Ovary (tissue), 9 donors: ENCODE measurements around the gene RNF40. TPM values are rescaled to one million over a fixed set of nuclear protein-coding genes. Genes with fewer than 3 reads are reported as not detected.

Experiments used
- DNase-seq, 5 donors: peaks; one replicate each; pipeline ENCODE4 v3.0.0-alpha.2; 2019 to 2020
- H3K27ac ChIP-seq, 2 donors: fragments of 200-600 bp; one replicate each; pipeline versions ENCODE4 v1.5.1 to v1.8.0; 2019 to 2022
- H3K27me3 ChIP-seq: fragments of 200-600 bp; one replicate; pipeline ENCODE4 v1.8.0; 2022
- H3K36me3 ChIP-seq: fragments of 200-600 bp; sonication (generic); one replicate; pipeline ENCODE4 v1.5.1; 2019
- H3K4me1 ChIP-seq: one replicate; pipeline ENCODE4 v1.8.1; 2013; ENCODE audit warnings: mild to moderate bottlenecking, moderate library complexity; ENCODE audit not compliant: insufficient read depth
- H3K4me3 ChIP-seq: fragments of 200-600 bp; sonication (generic); one replicate; pipeline ENCODE4 v1.5.1; 2017
- H3K9me3 ChIP-seq, 2 donors: fragments of 200-600 bp in 1 of 2; sonication (generic) in 1 of 2; one replicate each; pipeline versions ENCODE4 v1.5.1 to v1.8.1; 2013 to 2019; ENCODE audit warnings: mild to moderate bottlenecking in 1 of 2, moderate library complexity in 1 of 2
- CTCF ChIP-seq, 3 donors: fragments of 450-650 bp in 2 of 3; fragments of 200-600 bp in 1 of 3; IDR thresholded peaks; one replicate each; pipeline versions ENCODE4 v1.5.1 to v1.8.0; 2016 to 2022; ENCODE audit warnings: antibody characterized with exemption in 3 of 3, mild to moderate bottlenecking in 1 of 3
- EP300 ChIP-seq: sonication (generic); formaldehyde crosslinking; IDR thresholded peaks from one replicate; pipeline ENCODE4 v1.6.1; 2017; ENCODE audit warnings: antibody characterized with exemption
- POLR2A ChIP-seq: fragments of 450-650 bp; IDR thresholded peaks from one replicate; pipeline ENCODE4 v1.6.1; 2017; ENCODE audit warnings: antibody characterized with exemption, mild to moderate bottlenecking, moderate library complexity
- WGBS, 3 donors: extraction: QIAGEN DNeasy Blood & Tissue Kit in 1 of 3; methylation state at CpG; one replicate each; pipeline versions ENCODE4 v1.1.5 to v1.1.7; 2013 to 2017; 5-methylcytosine and 5-hydroxymethylcytosine counted together
- intact Hi-C, 4 donors: fragments of 100-400 bp; cut with DNase I; formaldehyde crosslinking; loops; one replicate each; pipeline versions ENCODE4 v1.11.0 to v1.15.1; 2022 to 2023
- polyA plus RNA-seq, 2 donors: library from polyadenylated mRNA; stranded (reverse); fragments of 200-250 nt in 1 of 2; fragments of 350-450 nt in 1 of 2; fragmentation: Illumina TruSeq in 1 of 2; extraction: RNeasy Lipid Tissue Mini Kit (QIAGEN cat#74804) in 1 of 2; gene quantifications; one replicate each; pipeline ENCODE4 v1.2.3, GENCODE V29; 2013 to 2014
- total RNA-seq, 7 donors: library from RNA; depleted of rRNA in 2 of 7; stranded (reverse); fragments of >200 nt in 2 of 7; fragmentation: NEBNext Ultra II Directional in 3 of 7; extraction: Animal tissue kit (Norgen Biotek cat#: 25700) in 3 of 7; gene quantifications; one replicate each; pipeline versions ENCODE4 v1.1.0 to v1.2.4, GENCODE V29; 2016 to 2023
- donor health status: DM: no; HTN: no; CAD: no; lungs with moderate emphysema.
- donor health status: DM: no; HTN: no; CAD: no.
- donor health status: Bipolar disorder and iron deficiency.
- donor health status: DM: yes; HTN: yes; CAD: no.
- donor health status: DM: no; HTN: no; CAD: no.
- donor health status: DM: yes; HTN: yes; CAD: no.

Gene RNF40
- total and polyA plus RNA-seq, 9 donors, result 67.2 to 143 (median 94.3) TPM

- no peaks in the 10 kb centered on the region for H3K36me3 ChIP-seq
- H3K27ac ChIP-seq, result peak overlapping the region in 1 of 2 donors; percentile 87
- TF ChIP-seq POLR2A (no peak), EP300 (no peak), CTCF (IDR thresholded peaks at IDR 0.05) (no peak)
- H3K9me3 ChIP-seq, result no peaks in the 10 kb centered on the region
- H3K4me1 ChIP-seq, result peaks cover 7% of the 10 kb centered on the region
- H3K27me3 ChIP-seq, result no peaks in the 10 kb centered on the region
- intact Hi-C loops, result loop anchor here in 1 of 4 donors (2.0 to 10.0 kb wide), 2 partner anchors 17 to 63 kb away; no protein-coding TSS in a partner anchor
- 37 to 42% (median 38%) methylated on average over 11 of the region's 11 CpGs for WGBS, 3 donors
- no peak for DNase-seq
- H3K4me3 ChIP-seq, result peak overlapping the region; percentile 91
These were observed 25.7 kb downstream of the RNF40 start for GRCh38 chr16:30787613-30788378.

DNA sequence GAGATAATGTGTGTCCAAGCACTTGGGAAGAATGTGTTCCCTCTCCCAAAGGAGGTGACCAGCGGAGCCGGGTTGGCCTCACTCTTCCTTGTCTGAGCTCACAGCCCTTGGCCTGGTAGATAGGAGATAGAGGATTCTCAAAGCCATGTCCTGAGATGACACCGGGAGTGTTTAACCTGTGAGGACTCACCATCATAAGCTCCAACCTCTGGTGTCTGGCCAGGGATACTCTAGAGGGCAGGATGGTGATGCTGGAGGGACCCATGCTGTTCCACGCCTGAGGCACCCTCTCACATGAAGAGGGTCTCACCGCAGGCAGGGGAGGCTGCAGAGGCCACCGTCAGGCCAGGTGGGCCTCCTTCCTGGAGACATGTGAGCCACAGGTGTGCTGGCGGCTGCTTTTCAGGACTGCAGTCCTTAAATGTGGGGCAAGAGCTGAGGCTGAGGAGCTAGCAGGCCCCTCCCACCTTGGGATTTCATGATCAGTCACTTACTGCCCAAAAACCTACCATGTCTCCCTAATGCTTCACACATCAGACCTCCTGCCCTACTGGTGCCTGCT is 31.5 kb downstream of the RNF40 start:
- TF ChIP-seq POLR2A, result no peak
- TF ChIP-seq EP300, result no peak
- TF ChIP-seq CTCF (IDR thresholded peaks at IDR 0.05), result no peak
- WGBS, 3 donors, result 86 to 92% (median 89%) methylated on average over 7 of the region's 7 CpGs

DNA sequence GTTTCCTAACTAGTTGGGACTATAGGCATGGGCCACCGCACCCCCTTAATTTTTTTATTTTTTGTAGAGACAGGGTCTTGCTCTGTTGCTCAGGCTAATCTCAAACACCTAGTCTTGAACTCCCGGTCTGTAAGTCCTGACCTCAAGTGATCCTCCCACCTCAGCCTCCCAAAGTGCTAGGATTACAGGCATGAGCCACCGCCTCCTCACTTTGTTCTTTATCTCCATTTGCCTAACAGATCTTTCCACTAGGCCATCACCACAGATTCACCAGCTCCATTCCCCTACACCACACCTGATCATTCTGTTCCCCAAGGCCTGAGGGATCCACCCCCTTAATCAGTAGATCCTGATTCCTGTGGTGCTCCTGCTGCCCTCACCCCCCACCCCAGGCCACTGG is 32.5 kb downstream of the RNF40 start:
- Histone ChIP-seq H3K36me3 (no peaks in the 10 kb centered on the region), H3K4me3 (no peak overlapping the region), H3K4me1 (no peaks in the 10 kb centered on the region), H3K9me3 (no peaks in the 10 kb centered on the region), H3K27me3 (no peaks in the 10 kb centered on the region), H3K27ac (no peak overlapping the region)
- WGBS, 3 donors, result 92 to 95% (median 94%) methylated on average over 3 of the region's 3 CpGs
- intact Hi-C loops, result no loop called here
- no peak for TF ChIP-seq POLR2A
- TF ChIP-seq EP300, result no peak
- TF ChIP-seq CTCF (IDR thresholded peaks at IDR 0.05), result no peak
- DNase-seq, result no peak

More for the DNA sequence above, 31.5 kb downstream of the RNF40 start:
- DNase-seq, result no peak
- no peak overlapping the region for H3K4me3 ChIP-seq
- no peaks in the 10 kb centered on the region for H3K4me1 ChIP-seq
- no peaks in the 10 kb centered on the region for H3K9me3 ChIP-seq
- intact Hi-C loops, result no loop called here
- no peaks in the 10 kb centered on the region for H3K27me3 ChIP-seq
- no peaks in the 10 kb centered on the region for H3K36me3 ChIP-seq
- no peak overlapping the region for H3K27ac ChIP-seq

DNA sequence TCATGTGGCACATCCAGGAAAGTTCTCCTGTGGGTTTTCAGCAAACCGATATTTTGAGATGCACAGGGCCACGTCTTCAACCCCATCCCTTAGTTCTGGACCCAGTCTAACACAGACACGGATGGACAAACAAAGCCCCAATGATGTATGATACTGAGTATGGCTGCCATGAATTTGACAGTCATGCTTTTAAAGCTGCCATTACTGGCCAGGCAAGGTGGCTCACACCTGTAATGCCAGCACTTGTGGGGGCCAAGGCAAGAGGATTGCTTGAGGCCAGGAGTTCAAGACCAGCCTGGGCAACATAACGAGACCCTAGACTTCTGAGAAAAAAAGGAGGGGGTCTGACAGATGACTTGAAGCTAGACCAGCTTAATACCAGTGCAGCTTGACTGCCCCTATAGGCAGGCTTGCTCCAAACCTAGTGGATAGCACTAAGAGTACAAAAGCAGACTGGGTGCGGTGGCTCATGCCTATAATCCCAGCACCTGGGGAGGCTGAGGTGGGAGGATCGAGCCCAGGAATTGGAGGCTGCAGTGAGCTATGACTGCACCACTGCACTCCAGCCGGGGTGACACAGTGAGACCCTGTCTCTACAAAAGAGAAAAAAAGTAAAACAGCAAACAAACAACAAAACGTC is 35.7 kb downstream of the RNF40 start:
- TF ChIP-seq EP300 (no peak), POLR2A (no peak), CTCF (IDR thresholded peaks at IDR 0.05) (no peak)
- 69 to 72% (median 70%) methylated on average over 8 of the region's 8 CpGs for WGBS, 3 donors
- no peak overlapping the region for H3K27ac ChIP-seq

More for the DNA sequence above, 35.7 kb downstream of the RNF40 start:
- no peaks in the 10 kb centered on the region for H3K4me1 ChIP-seq
- intact Hi-C loops, result no loop called here
- H3K36me3 ChIP-seq, result no peaks in the 10 kb centered on the region
- H3K4me3 ChIP-seq, result no peak overlapping the region
- H3K9me3 ChIP-seq, result no peaks in the 10 kb centered on the region
- no peak for DNase-seq
- no peaks in the 10 kb centered on the region for H3K27me3 ChIP-seq
